ENCODE data around the gene PRR18.

Gene PRR18, protein sequence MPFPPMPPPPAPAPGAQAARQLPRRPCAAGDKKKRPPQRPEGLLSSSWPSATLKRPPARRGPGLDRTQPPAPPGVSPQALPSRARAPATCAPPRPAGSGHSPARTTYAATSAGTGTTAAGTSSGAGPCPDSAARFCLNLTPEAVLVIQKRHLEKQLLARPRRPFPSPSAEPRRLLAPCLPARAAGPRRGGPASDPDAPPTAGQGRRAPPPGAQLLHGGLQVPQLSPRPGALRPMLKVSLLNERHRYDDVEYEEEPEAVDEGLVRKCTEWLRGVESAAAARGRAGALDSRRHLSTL

GRCh38 chr6:166308033-166308768 lies at the start of gene PRR18:
Gene PRR18 (minus strand): TSS chr6:166308392. CDS start chr6:166308142, 250 bp downstream.
- Histone ChIP-seq H3K4me2 (ENCODE audit: insufficient read depth, low read length) (no peak within 1 kb of the TSS), H3K27me3 (ENCODE audit: insufficient read depth, low read length, poor library complexity) (no peaks in the 10 kb centered on the region), H3K79me2 (ENCODE audit: insufficient read depth, low read length) (no peaks in the 10 kb centered on the region), H3K27ac (ENCODE audit: low read length) (no peak within 1 kb of the TSS), H2AFZ (ENCODE audit: low read depth, low read length) (no peak within 1 kb of the TSS), H3K9ac (ENCODE audit: low read depth, low read length) (no peak within 1 kb of the TSS), H3K4me3 (ENCODE audit: low read depth in 1 of 2, low read length in 2 of 2) (no peak within 1 kb of the TSS), H3K9me3 (ENCODE audit: insufficient read depth, low read length, severe bottlenecking) (no peaks in the 10 kb centered on the region), H3K36me3 (ENCODE audit: insufficient read depth, low read length) (no peaks in the 10 kb centered on the region), H4K20me1 (ENCODE audit: insufficient read depth, low read length) (no peaks in the 10 kb centered on the region), H3K4me1 (ENCODE audit: insufficient read depth, low read length) (no peaks in the 10 kb centered on the region)
- ATAC-seq (ENCODE audit: insufficient read depth, low read depth), result no peak
- DNase-seq, result no peak
- no peak for TF ChIP-seq EZH2 (IDR thresholded peaks at IDR 0.05; ENCODE audit: borderline replicate concordance, low read depth, low read length, severe bottlenecking)
- TF ChIP-seq, protein P1, sequence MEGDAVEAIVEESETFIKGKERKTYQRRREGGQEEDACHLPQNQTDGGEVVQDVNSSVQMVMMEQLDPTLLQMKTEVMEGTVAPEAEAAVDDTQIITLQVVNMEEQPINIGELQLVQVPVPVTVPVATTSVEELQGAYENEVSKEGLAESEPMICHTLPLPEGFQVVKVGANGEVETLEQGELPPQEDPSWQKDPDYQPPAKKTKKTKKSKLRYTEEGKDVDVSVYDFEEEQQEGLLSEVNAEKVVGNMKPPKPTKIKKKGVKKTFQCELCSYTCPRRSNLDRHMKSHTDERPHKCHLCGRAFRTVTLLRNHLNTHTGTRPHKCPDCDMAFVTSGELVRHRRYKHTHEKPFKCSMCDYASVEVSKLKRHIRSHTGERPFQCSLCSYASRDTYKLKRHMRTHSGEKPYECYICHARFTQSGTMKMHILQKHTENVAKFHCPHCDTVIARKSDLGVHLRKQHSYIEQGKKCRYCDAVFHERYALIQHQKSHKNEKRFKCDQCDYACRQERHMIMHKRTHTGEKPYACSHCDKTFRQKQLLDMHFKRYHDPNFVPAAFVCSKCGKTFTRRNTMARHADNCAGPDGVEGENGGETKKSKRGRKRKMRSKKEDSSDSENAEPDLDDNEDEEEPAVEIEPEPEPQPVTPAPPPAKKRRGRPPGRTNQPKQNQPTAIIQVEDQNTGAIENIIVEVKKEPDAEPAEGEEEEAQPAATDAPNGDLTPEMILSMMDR (IDR thresholded peaks at IDR 0.05; ENCODE audit: borderline replicate concordance, extremely low read depth, low read length, poor library complexity, severe bottlenecking), result no peak

DNA sequence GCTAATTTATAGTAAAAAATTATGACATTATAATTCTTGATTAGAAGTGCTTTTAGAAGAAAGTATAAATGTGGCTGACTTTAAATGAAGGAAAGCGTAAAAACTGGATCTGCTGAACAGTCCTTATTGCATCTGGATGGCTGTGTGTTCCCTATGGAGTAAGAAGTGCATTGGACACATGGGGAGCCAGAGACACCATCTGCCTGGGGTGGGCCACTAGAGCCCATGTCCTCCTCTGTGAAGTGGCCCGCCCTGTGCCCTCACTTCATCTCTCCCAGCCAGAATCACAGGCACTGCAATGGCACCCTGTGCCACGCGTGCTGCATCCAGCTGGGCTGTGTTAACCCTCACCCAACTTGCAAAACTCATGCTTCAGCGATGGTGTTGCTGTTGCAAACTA lies 47.4 kb upstream of the PRR18 start:
- Histone ChIP-seq H3K4me3 (ENCODE audit: low read depth in 1 of 2, low read length in 2 of 2) (no peak overlapping the region), H3K79me2 (ENCODE audit: insufficient read depth, low read length) (no peaks in the 10 kb centered on the region), H3K9ac (ENCODE audit: low read depth, low read length) (no peak overlapping the region), H3K9me3 (ENCODE audit: insufficient read depth, low read length, severe bottlenecking) (no peaks in the 10 kb centered on the region), H3K36me3 (ENCODE audit: insufficient read depth, low read length) (no peaks in the 10 kb centered on the region), H3K27ac (ENCODE audit: low read length) (no peak overlapping the region), H3K4me2 (ENCODE audit: insufficient read depth, low read length) (no peak overlapping the region), H2AFZ (ENCODE audit: low read depth, low read length) (no peak overlapping the region), H3K27me3 (ENCODE audit: insufficient read depth, low read length, poor library complexity) (peaks cover 4% of the 10 kb centered on the region), H4K20me1 (ENCODE audit: insufficient read depth, low read length) (no peaks in the 10 kb centered on the region), H3K4me1 (ENCODE audit: insufficient read depth, low read length) (no peaks in the 10 kb centered on the region)
- TF ChIP-seq, protein P1 (IDR thresholded peaks at IDR 0.05; ENCODE audit: borderline replicate concordance, extremely low read depth, low read length, poor library complexity, severe bottlenecking), result no peak
- TF ChIP-seq EZH2 (IDR thresholded peaks at IDR 0.05; ENCODE audit: borderline replicate concordance, low read depth, low read length, severe bottlenecking), result no peak
- DNase-seq (no peak), ATAC-seq (ENCODE audit: insufficient read depth, low read depth) (0 out of 3 replicates have a peak, but pooled peaks have one; percentile 24)

- H3K27me3 ChIP-seq (ENCODE audit: insufficient read depth, low read length, poor library complexity), result peaks cover 4% of the 10 kb centered on the region
- H4K20me1 ChIP-seq (ENCODE audit: insufficient read depth, low read length), result no peaks in the 10 kb centered on the region
- DNase-seq (no peak), ATAC-seq (ENCODE audit: insufficient read depth, low read depth) (no peak)
- H3K4me3 ChIP-seq (ENCODE audit: low read depth in 1 of 2, low read length in 2 of 2), result no peak overlapping the region
- TF ChIP-seq, protein P1 (IDR thresholded peaks at IDR 0.05; ENCODE audit: borderline replicate concordance, extremely low read depth, low read length, poor library complexity, severe bottlenecking), result no peak
- no peak for TF ChIP-seq EZH2 (IDR thresholded peaks at IDR 0.05; ENCODE audit: borderline replicate concordance, low read depth, low read length, severe bottlenecking)
- no peak overlapping the region for H3K27ac ChIP-seq (ENCODE audit: low read length)
- no peak overlapping the region for H2AFZ ChIP-seq (ENCODE audit: low read depth, low read length)
- no peak overlapping the region for H3K9ac ChIP-seq (ENCODE audit: low read depth, low read length)
- H3K79me2 ChIP-seq (ENCODE audit: insufficient read depth, low read length), result no peaks in the 10 kb centered on the region
- no peaks in the 10 kb centered on the region for H3K9me3 ChIP-seq (ENCODE audit: insufficient read depth, low read length, severe bottlenecking)
- H3K4me1 ChIP-seq (ENCODE audit: insufficient read depth, low read length), result no peaks in the 10 kb centered on the region
- H3K36me3 ChIP-seq (ENCODE audit: insufficient read depth, low read length), result no peaks in the 10 kb centered on the region
- H3K4me2 ChIP-seq (ENCODE audit: insufficient read depth, low read length), result no peak overlapping the region
Measured at GRCh38 chr6:166354965-166355364, 46.8 kb upstream of the PRR18 start.
